IPS-15b (cell line): ENCODE data around the gene N4BP2.

Experiments used
- H3K27me3 ChIP-seq: one replicate; pipeline ENCODE4 v1.6.1; 2013; ENCODE audit warnings: low read length; ENCODE audit not compliant: control insufficient read depth, insufficient read depth
- H3K36me3 ChIP-seq: one replicate; pipeline ENCODE4 v1.6.1; 2013; ENCODE audit warnings: low read length; ENCODE audit not compliant: control insufficient read depth, insufficient read depth
- H3K4me1 ChIP-seq: one replicate; pipeline ENCODE4 v1.6.1; 2013; ENCODE audit warnings: mild to moderate bottlenecking, low read length; ENCODE audit not compliant: control insufficient read depth, insufficient read depth
- H3K4me3 ChIP-seq: one replicate; pipeline ENCODE4 v1.5.1; 2013; ENCODE audit warnings: low read depth, low read length
- H3K9ac ChIP-seq: one replicate; pipeline ENCODE4 v1.6.1; 2013; ENCODE audit warnings: low read depth, mild to moderate bottlenecking, low read length
- H3K9me3 ChIP-seq: one replicate; pipeline ENCODE4 v1.6.1; 2013; ENCODE audit warnings: mild to moderate bottlenecking, low read length; ENCODE audit not compliant: control insufficient read depth, insufficient read depth

Gene N4BP2

DNA sequence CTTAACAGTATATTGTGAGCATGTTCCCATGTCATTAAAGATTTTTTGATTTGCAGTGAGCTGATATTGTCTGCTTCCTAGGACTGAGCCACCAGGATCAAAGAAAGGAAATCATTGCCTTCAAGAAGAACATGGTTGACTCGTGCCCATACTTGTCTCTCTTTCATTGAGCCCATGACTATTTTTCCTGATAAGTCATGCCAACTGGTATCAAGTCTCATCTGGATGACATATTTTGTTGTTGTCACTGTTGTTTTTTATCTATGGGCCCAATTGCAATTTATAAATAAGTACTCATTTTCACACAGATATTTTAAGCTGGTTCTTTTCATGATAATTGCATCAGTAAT, 130.0 kb downstream of the N4BP2 start:
- H3K27me3 ChIP-seq, result no peaks in the 10 kb centered on the region
- H3K9me3 ChIP-seq, result no peaks in the 10 kb centered on the region
- no peak overlapping the region for H3K9ac ChIP-seq
- no peak overlapping the region for H3K4me3 ChIP-seq
- H3K4me1 ChIP-seq, result peaks cover 9% of the 10 kb centered on the region
- no peaks in the 10 kb centered on the region for H3K36me3 ChIP-seq

- H3K4me3 ChIP-seq, result no peak overlapping the region
- H3K36me3 ChIP-seq, result no peaks in the 10 kb centered on the region
- no peaks in the 10 kb centered on the region for H3K9me3 ChIP-seq
- H3K9ac ChIP-seq, result no peak overlapping the region
- H3K27me3 ChIP-seq, result no peaks in the 10 kb centered on the region
- peaks cover 14% of the 10 kb centered on the region for H3K4me1 ChIP-seq
Observed at GRCh38 chr4:40187386-40187906, 130.8 kb downstream of the N4BP2 start.

GRCh38 chr4:40190019-40190418, 133.4 kb downstream of the N4BP2 start:
- no peaks in the 10 kb centered on the region for H3K9me3 ChIP-seq
- no peak overlapping the region for H3K4me3 ChIP-seq
- H3K27me3 ChIP-seq, result no peaks in the 10 kb centered on the region
- peaks cover 21% of the 10 kb centered on the region for H3K4me1 ChIP-seq
- H3K9ac ChIP-seq, result no peak overlapping the region
- no peaks in the 10 kb centered on the region for H3K36me3 ChIP-seq

GRCh38 chr4:40190465-40190864, 133.8 kb downstream of the N4BP2 start:
- H3K4me3 ChIP-seq, result no peak overlapping the region
- no peaks in the 10 kb centered on the region for H3K9me3 ChIP-seq
- H3K4me1 ChIP-seq, result peaks cover 21% of the 10 kb centered on the region
- no peak overlapping the region for H3K9ac ChIP-seq
- H3K27me3 ChIP-seq, result no peaks in the 10 kb centered on the region
- no peaks in the 10 kb centered on the region for H3K36me3 ChIP-seq

DNA sequence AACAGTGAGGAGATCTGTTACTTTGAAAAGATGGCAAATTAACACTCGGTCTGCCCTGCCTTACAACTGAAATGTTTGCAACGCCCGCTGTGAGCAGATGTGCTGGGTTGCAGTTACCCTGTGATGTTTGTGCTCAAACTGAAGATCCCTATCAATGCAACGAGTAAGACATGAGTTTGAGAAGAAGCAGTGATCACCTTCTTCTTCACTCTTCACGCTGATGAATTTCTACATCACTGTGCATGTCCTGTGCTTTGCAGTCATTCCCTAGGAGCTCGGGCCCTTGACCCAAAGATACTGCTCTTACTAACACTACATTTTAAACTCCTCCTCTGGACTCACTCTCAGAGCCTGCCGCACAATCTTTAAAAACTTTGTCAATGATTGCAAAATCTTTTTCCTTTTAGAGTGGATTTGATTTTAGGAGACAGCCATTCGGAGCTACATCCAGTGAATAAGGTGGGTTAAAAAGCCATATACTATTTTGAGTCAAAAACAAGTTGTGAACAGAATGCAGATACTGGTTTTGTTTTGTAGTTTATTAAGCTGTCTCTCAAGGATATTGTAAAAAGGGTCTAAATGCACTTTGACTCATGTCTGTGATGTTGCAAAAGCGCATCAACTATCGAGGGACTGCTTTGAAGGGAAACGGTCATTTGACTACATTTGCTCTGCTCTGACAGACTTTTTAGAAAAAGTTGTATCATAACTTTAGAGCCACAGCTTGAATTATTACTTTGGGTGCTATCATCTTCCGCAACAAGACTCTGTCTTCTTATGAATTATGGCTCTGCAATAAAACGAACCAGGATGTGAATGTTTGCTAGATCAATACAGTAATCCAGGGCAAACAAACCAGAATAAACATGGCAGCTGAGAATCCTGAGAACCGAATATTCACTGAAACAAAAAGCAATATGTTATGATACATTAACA, 134.5 kb downstream of the N4BP2 start:
- no peak overlapping the region for H3K4me3 ChIP-seq
- no peaks in the 10 kb centered on the region for H3K9me3 ChIP-seq
- H3K4me1 ChIP-seq, result peaks cover 19% of the 10 kb centered on the region
- H3K9ac ChIP-seq, result no peak overlapping the region
- no peaks in the 10 kb centered on the region for H3K36me3 ChIP-seq
- no peaks in the 10 kb centered on the region for H3K27me3 ChIP-seq

DNA sequence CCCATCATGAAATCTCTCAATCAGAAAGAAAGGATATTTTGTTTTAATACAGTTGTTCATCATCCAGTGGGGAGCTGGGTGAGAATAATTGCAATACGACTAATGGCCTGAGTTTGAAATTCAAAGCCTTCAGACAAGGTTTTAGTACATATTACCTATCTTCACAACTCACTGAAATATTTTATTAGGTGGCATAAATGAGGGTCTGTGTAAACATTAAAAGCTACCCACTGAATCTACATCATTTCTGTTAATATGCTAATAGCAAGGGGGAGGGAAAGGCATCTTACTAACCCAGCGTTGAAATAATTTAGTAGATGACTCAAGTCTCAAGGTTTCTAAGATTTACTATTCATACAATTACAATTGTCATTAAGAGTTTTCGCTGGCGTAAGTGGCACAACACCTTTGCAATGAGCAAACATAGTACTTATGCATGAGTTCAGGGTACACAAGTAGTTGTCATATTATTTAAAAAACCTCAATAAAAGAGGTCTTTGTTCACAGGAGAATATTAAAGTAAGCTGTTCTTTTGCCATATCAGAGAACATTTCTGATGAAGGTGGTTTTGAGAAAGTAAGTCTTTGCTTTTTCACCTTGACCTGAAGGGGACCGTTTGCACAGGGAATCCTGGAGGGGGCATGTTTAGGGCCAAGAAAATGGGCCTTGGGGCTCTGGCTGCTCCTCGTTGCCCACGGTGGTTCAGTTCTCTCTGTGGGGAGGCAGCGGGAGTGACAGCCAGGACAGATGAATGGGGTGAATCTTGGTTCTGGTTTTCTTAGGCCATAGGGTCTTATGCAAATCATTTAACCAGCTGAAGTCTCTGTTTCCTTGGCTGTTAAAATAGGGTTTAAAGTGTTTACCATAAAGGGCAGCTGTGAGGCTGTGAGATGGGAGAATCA, 135.7 kb downstream of the N4BP2 start:
- no peak overlapping the region for H3K4me3 ChIP-seq
- no peaks in the 10 kb centered on the region for H3K27me3 ChIP-seq
- no peaks in the 10 kb centered on the region for H3K36me3 ChIP-seq
- no peak overlapping the region for H3K9ac ChIP-seq
- H3K4me1 ChIP-seq, result peaks cover 28% of the 10 kb centered on the region
- no peaks in the 10 kb centered on the region for H3K9me3 ChIP-seq

DNA sequence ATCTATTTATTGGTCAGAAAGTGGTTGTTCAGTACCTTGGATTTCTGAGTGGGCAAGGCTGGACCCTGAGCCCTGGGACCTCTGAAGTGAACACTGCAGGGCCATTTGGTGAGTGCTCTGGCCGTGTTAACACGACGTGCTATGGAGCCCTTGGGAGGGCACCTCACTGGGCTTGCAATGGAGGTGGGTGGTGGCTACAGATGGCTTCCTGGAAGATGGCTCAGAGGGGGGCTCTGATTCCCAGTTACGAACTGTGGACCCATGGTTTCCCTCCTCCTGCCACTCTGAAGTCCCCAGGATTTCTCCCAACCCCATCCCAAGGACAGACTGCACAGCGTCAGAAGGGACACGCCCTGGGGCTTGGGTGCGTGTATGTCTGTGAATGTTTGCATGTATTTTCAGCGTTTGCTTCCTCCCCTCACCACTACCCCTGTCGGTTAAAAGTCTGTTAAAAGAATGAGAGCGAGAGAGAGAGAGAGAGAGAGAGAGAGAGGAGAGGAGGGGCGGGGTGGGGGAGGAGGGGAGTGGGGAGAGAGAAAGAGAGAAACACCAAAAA, 136.4 kb downstream of the N4BP2 start:
- Histone ChIP-seq H3K4me3 (no peak overlapping the region), H3K4me1 (peaks cover 32% of the 10 kb centered on the region)

DNA sequence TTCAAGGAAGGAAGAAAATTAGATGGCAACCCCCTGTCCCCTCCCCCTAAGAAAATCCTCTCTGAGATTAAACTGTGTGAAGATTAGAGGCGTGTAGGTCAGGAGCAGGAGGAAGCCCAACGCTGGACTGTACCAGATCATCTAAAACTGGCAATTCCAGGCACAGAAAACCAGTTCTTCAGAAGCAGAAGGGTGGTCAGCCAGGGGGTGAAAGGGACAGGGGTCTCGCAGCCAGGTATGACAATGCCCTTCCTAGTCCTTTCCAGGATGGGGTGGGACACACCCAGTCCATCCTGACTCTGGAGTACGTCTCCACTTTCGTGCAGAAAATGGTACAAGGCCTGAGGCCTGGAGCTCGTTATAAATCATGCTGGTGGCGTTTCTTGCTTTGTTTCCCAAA, 136.9 kb downstream of the N4BP2 start:
- Histone ChIP-seq H3K9ac (no peak overlapping the region), H3K4me3 (no peak overlapping the region), H3K36me3 (no peaks in the 10 kb centered on the region), H3K27me3 (no peaks in the 10 kb centered on the region), H3K4me1 (peaks cover 36% of the 10 kb centered on the region), H3K9me3 (no peaks in the 10 kb centered on the region)

More for the DNA sequence above, 136.4 kb downstream of the N4BP2 start:
- no peaks in the 10 kb centered on the region for H3K9me3 ChIP-seq
- H3K36me3 ChIP-seq, result no peaks in the 10 kb centered on the region
- no peak overlapping the region for H3K9ac ChIP-seq
- H3K27me3 ChIP-seq, result no peaks in the 10 kb centered on the region

DNA sequence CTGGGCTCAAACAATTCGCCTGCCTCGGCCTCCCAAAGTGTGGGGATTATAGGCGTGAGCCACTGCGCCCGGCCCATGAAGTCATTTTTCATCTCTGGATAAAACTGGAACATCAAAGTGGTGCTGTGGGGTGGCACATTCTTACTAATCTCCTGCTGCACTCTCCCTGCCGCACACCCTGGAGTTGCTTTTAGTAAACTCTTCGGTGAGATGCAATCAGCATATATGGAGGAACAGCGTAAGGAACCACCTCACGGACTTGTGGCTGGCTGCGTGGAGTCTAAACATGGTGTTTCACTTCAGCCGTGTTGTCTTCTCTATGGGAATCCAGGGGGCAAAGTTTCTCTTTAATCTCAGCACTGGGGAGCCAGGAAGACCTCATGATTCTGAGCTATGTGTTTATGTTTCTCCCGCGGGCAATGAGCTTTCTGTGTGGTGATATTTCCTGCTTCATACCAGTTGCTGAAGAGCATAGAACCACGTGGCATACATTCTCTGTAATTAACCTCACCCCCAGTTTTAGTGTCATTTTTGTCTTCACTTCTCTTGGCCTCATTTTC, 138.0 kb downstream of the N4BP2 start:
- Histone ChIP-seq H3K36me3 (no peaks in the 10 kb centered on the region), H3K27me3 (no peaks in the 10 kb centered on the region), H3K9me3 (no peaks in the 10 kb centered on the region), H3K4me3 (no peak overlapping the region), H3K4me1 (peaks cover 38% of the 10 kb centered on the region), H3K9ac (no peak overlapping the region)

GRCh38 chr4:40195182-40196177, 138.8 kb downstream of the N4BP2 start:
- Histone ChIP-seq H3K9me3 (no peaks in the 10 kb centered on the region), H3K27me3 (no peaks in the 10 kb centered on the region), H3K9ac (no peak overlapping the region), H3K36me3 (no peaks in the 10 kb centered on the region), H3K4me3 (no peak overlapping the region), H3K4me1 (peaks cover 38% of the 10 kb centered on the region)
